Muscle of arm (tissue), 12 donors: Measurements from ENCODE around the gene RIN1. TPM values are rescaled to one million over a fixed set of nuclear protein-coding genes. Genes with fewer than 3 reads are reported as not detected.
A peak's percentile ranks its signal among the peaks of the same experiment; 100 is the strongest.

ENCODE experiments used
- DNase-seq: peaks from one replicate; pipeline ENCODE4 v3.0.0-alpha.2; 2013
- polyA plus RNA-seq, 12 donors: library from polyadenylated mRNA; unstranded; fragments of 120-200 nt; gene quantifications; one replicate each; pipeline ENCODE4 v1.2.1, GENCODE V29; 2013; ENCODE audit not compliant: insufficient read length in 12 of 12

RIN1 gene
- polyA plus RNA-seq, 12 donors: 4.1 to 11.7 (median 5.9) TPM; not detected in 2

DNA sequence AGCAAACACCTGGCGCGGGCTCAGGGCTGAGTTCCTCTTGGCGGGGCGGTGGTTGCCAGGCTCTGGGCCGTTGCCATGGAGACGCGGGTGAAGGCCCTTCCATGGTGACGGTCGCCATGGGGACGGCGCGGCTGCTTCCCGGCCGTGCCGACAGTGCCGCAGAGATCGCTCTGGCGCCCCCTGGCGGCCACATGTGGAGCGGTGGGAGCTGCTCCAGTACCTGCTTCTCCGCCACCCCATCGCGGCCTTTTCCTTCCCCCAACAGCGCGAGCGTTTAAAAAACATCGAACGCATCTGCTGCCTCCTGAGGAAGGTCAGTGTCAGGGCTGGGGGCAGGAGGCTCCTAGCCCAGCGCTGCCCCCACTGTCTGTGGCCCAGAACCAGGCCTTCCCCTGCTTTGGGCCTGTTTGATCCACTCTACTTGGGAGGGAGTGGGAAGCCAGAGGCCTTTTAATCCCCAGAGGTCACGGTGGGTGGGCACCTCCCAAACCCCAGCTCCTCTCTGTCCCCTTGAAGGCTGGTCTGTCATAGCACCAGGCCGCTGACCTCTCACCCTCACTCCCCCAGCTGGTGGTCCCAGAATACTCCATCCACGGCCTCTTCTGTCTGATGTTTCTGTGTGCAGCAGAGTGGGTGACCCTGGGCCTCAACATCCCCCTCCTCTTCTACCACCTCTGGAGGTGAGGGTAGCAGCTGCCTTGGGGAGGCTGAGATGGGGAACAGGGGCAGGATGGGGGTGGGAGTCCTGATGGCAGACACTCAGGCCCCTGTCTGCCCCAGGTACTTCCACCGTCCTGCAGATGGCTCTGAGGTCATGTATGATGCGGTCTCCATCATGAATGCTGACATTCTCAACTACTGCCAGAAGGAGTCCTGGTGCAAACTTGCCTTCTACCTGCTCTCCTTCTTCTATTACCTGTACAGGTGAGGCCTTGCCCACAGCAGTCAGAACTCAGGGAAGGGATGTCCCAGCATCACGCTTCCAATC is 53.5 kb downstream of the RIN1 start:
- peak; percentile 94 for DNase-seq

Other genes starting within 250 kb of the RIN1 start
- 10 to 100 TPM in 10 of 12 donors, 1 to 10 TPM in 1, not detected in 1; 8.3 to 21.6 (median 14.8) TPM for gene KLC2, start 78.7 kb downstream of the RIN1 start, polyA plus RNA-seq
- gene RAB1B, start 67.8 kb downstream of the RIN1 start, polyA plus RNA-seq: 100 to 1,000 TPM in 2 of 12 donors, 10 to 100 TPM in 9, not detected in 1; 74.0 to 118 (median 89.9) TPM
- 1 to 10 TPM in 11 of 12 donors, not detected in 1; 1.6 to 9.4 (median 4.7) TPM for gene CNIH2, start 58.3 kb downstream of the RIN1 start, polyA plus RNA-seq
- gene YIF1A, start 47.3 kb downstream of the RIN1 start, polyA plus RNA-seq: 100 to 1,000 TPM in 1 of 12 donors, 10 to 100 TPM in 10, not detected in 1; 30.1 to 132 (median 40.9) TPM
- gene TMEM151A, start 44.5 kb downstream of the RIN1 start, polyA plus RNA-seq: under 1 TPM in 1 of 12 donors, not detected in 11; 0.08 TPM
- 100 to 1,000 TPM in 4 of 12 donors, 10 to 100 TPM in 7, not detected in 1; 58.8 to 208 (median 73.9) TPM for gene CD248, start 19.4 kb downstream of the RIN1 start, polyA plus RNA-seq
- gene BRMS1, start 8.7 kb upstream of the RIN1 start, polyA plus RNA-seq: 10 to 100 TPM in 11 of 12 donors, not detected in 1; 14.7 to 28.4 (median 19.2) TPM
- gene B4GAT1, start 11.2 kb upstream of the RIN1 start, polyA plus RNA-seq: 10 to 100 TPM in 11 of 12 donors, not detected in 1; 16.0 to 25.2 (median 20.3) TPM
- 10 to 100 TPM in 11 of 12 donors, not detected in 1; 13.7 to 38.4 (median 25.3) TPM for gene SLC29A2, start 35.3 kb upstream of the RIN1 start, polyA plus RNA-seq
- gene NPAS4, start 84.6 kb upstream of the RIN1 start, polyA plus RNA-seq: under 1 TPM in 8 of 12 donors, not detected in 4; 0.07 to 0.58 (median 0.22) TPM
- gene MRPL11, start 102.4 kb upstream of the RIN1 start, polyA plus RNA-seq: 10 to 100 TPM in 11 of 12 donors, not detected in 1; 42.2 to 62.4 (median 46.3) TPM
- gene PELI3, start 130.5 kb upstream of the RIN1 start, polyA plus RNA-seq: 1 to 10 TPM in 11 of 12 donors, not detected in 1; 4.2 to 10.0 (median 5.2) TPM
- 10 to 100 TPM in 11 of 12 donors, not detected in 1; 15.5 to 45.8 (median 21.7) TPM for gene DPP3, start 144.0 kb upstream of the RIN1 start, polyA plus RNA-seq
- 10 to 100 TPM in 11 of 12 donors, not detected in 1; 15.8 to 34.2 (median 20.8) TPM for gene BBS1, start 174.2 kb upstream of the RIN1 start, polyA plus RNA-seq
- gene ZDHHC24, start 209.6 kb upstream of the RIN1 start, polyA plus RNA-seq: 1 to 10 TPM in 11 of 12 donors, not detected in 1; 2.9 to 8.1 (median 4.9) TPM
- gene ACTN3, start 210.5 kb upstream of the RIN1 start, polyA plus RNA-seq: 100 to 1,000 TPM in 5 of 12 donors, 10 to 100 TPM in 6, not detected in 1; 26.5 to 263 (median 61.4) TPM
- 10 to 100 TPM in 11 of 12 donors, not detected in 1; 23.6 to 41.0 (median 29.6) TPM for gene CTSF, start 232.2 kb upstream of the RIN1 start, polyA plus RNA-seq